Stimulated activated naive B cell treated with anti-CD40 and anti-IgM and Interleukin-4, amounts not matched to agents 10 μg/mL and 1 μg/mL and 100 μg/mL, for 72 hours (primary cell): ENCODE data around the gene DCTN2.

Experiments used
- ATAC-seq, 2 donors: fragments of 150-1000 bp; cut with Tn5 transposase; replicated peaks; 2 replicates each; pipeline ENCODE4 v1.10.0; 2021; ENCODE audit warnings: moderate library complexity in 1 of 2
- DNase-seq: peaks from one replicate; pipeline ENCODE4 v3.0.0; 2021
- H3K27ac Mint-ChIP-seq: one replicate; pipeline ENCODE4 v1.8.0; 2022; ENCODE audit warnings: mild to moderate bottlenecking, mixed read lengths
- H3K27me3 Mint-ChIP-seq, 2 donors: one replicate each; pipeline ENCODE4 v1.8.0; 2022; ENCODE audit warnings: mixed read lengths in 2 of 2
- H3K36me3 Mint-ChIP-seq, 2 donors: one replicate each; pipeline ENCODE4 v1.8.0; 2022; ENCODE audit warnings: mixed read lengths in 2 of 2, mild to moderate bottlenecking in 1 of 2
- H3K4me1 Mint-ChIP-seq, 2 donors: one replicate each; pipeline ENCODE4 v1.8.0; 2022; ENCODE audit warnings: mixed read lengths in 2 of 2, mild to moderate bottlenecking in 1 of 2
- H3K4me3 Mint-ChIP-seq, 2 donors: one replicate each; pipeline ENCODE4 v1.8.0; 2022; ENCODE audit warnings: mild to moderate bottlenecking in 2 of 2, mixed read lengths in 2 of 2, moderate library complexity in 1 of 2
- H3K9me3 Mint-ChIP-seq, 2 donors: one replicate each; pipeline ENCODE4 v1.8.0; 2022; ENCODE audit warnings: mixed read lengths in 2 of 2, mild to moderate bottlenecking in 1 of 2

DCTN2 gene

DNA sequence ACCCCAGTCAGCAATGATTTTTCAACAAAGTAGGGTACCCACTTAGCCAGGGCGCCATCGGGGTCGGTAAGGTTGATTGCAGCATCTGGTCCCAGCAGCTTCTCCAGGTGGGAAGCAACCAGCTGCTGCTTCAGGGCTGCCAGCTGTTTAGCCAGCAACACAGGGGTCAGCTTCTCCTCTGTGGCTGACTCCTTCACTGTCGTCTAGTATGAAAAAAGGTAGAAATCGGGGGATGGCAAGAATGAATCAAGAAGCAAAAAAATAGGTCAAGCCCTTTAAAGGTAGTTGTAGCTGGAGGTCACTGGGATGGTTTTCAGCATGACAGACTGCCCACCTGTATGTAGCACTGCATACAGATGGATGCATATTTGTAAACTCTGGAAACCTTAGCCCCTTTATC is 12.7 kb downstream of the DCTN2 start:
- Mint-ChIP-seq H3K27ac (no peak overlapping the region), H3K27me3 (no peaks in the 10 kb centered on the region)

DNA sequence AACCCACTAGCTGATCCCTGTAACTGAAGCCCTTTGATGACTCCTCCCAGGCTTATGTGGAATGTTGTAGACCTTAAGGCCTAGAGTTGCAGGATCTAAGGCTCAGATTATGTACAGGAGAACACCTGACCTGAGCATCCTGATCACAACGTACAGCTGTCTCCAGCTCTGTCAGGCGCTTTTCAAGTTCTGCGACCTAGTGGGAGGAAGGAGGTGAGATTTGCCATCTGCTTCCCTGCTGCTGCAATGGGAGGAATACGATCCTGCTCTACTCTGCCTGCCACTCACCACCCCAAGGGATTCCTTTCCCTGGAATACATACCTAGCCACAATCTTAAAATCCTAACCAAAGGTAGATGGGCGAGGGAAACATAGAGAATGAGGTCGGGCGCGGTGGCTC is 13.9 kb downstream of the DCTN2 start:
- Mint-ChIP-seq H3K4me1 (peaks cover 2 to 6% of the 10 kb centered on the region in 2 donors), H3K9me3 (no peaks in the 10 kb centered on the region), H3K4me3 (no peak overlapping the region), H3K36me3 (peaks cover 39 to 76% of the 10 kb centered on the region in 2 donors), H3K27me3 (no peaks in the 10 kb centered on the region), H3K27ac (peak overlapping the region; percentile 56)
- DNase-seq (no peak), ATAC-seq (no peak)

More for the DNA sequence above, 12.7 kb downstream of the DCTN2 start:
- H3K36me3 Mint-ChIP-seq: peaks cover 37 to 76% of the 10 kb centered on the region in 2 donors
- peaks cover 9 to 17% of the 10 kb centered on the region in 2 donors for H3K4me1 Mint-ChIP-seq
- ATAC-seq: no peak
- no peak for DNase-seq
- no peak overlapping the region for H3K4me3 Mint-ChIP-seq
- H3K9me3 Mint-ChIP-seq: no peaks in the 10 kb centered on the region

DNA sequence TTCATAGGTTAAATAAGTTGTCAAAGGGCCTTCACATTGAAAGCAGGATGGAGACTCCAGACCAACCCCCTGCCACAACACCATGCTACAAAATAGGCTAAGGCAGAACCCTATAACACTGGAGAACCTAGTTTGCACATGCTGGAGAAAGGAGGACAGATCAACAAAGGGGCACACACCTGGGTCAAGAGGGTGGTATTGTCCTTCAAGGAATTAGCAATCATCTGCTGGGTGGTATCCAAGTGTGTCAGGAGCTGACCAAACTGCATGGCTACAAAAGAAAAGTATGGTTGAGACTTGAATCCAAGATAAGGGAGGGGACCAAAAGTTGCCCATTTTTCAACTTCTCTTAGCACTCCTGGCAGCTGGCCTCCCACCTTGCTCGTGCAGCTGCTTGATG is 15.2 kb downstream of the DCTN2 start:
- H3K4me3 Mint-ChIP-seq: no peak overlapping the region
- ATAC-seq (no peak), DNase-seq (no peak)
- no peaks in the 10 kb centered on the region for H3K27me3 Mint-ChIP-seq
- H3K4me1 Mint-ChIP-seq: peaks cover 2 to 14% of the 10 kb centered on the region in 2 donors
- peaks cover 40 to 67% of the 10 kb centered on the region in 2 donors for H3K36me3 Mint-ChIP-seq
- H3K27ac Mint-ChIP-seq: peak overlapping the region; percentile 65
- H3K9me3 Mint-ChIP-seq: no peaks in the 10 kb centered on the region

- ATAC-seq: no peak
- peaks cover 47 to 64% of the 10 kb centered on the region in 2 donors for H3K36me3 Mint-ChIP-seq
- no peaks in the 10 kb centered on the region for H3K9me3 Mint-ChIP-seq
- H3K27ac Mint-ChIP-seq: no peak overlapping the region
- H3K4me3 Mint-ChIP-seq: no peak overlapping the region
- no peak for DNase-seq
- H3K4me1 Mint-ChIP-seq: peaks cover 5 to 27% of the 10 kb centered on the region in 2 donors
- no peaks in the 10 kb centered on the region for H3K27me3 Mint-ChIP-seq
These were observed 16.4 kb downstream of the DCTN2 start for GRCh38 chr12:57530396-57531142.

GRCh38 chr12:57529831-57530230 is 17.2 kb downstream of the DCTN2 start:
- peaks cover 10 to 34% of the 10 kb centered on the region in 2 donors for H3K4me1 Mint-ChIP-seq
- ATAC-seq (no peak), DNase-seq (no peak)
- no peaks in the 10 kb centered on the region for H3K27me3 Mint-ChIP-seq
- no peak overlapping the region for H3K4me3 Mint-ChIP-seq
- peaks cover 47 to 64% of the 10 kb centered on the region in 2 donors for H3K36me3 Mint-ChIP-seq
- peak overlapping the region; percentile 60 for H3K27ac Mint-ChIP-seq
- no peaks in the 10 kb centered on the region for H3K9me3 Mint-ChIP-seq

DNA sequence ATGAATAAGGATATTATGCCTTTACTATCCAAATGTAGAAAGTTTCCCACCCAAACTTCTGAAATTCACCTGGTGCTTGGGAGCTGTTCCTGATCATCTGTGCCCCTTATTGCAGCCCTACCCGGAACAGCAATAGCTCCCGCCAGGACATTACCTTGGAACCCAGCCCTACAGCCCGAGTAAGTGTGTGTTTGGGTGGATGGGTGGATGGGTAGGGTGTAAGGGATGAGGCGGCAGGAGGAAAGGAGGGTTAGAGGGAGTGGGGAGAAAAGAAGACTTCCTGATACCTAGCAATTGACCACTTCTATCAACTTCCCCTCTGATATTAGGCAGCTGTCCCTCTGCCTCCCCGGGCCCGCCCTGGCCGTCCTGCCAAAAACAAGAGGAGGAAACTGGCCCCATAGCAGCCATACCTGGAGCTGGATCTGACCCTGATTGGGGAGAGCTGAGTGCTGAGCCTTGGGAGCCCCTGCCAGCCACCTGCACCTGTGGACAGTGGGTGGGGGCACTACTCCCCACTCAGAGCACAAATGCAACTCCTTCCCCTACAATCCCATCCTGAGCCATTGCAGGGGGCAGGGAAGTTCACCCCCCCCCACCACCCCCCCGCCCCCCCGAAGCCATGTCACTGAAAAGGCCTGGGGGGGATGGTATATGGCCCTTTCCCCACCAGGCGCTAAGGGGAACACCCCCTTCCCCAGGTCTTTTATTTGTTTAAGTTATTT is 18.0 kb downstream of the DCTN2 start:
- peak overlapping the region; percentile 75 for H3K27ac Mint-ChIP-seq
- H3K27me3 Mint-ChIP-seq: no peaks in the 10 kb centered on the region
- no peak for ATAC-seq
- no peaks in the 10 kb centered on the region for H3K9me3 Mint-ChIP-seq
- peaks cover 49 to 67% of the 10 kb centered on the region in 2 donors for H3K36me3 Mint-ChIP-seq
- no peak overlapping the region for H3K4me3 Mint-ChIP-seq
- peaks cover 18 to 43% of the 10 kb centered on the region in 2 donors for H3K4me1 Mint-ChIP-seq
- DNase-seq: no peak

- peaks cover 45 to 63% of the 10 kb centered on the region in 2 donors for H3K36me3 Mint-ChIP-seq
- no peaks in the 10 kb centered on the region for H3K9me3 Mint-ChIP-seq
- H3K4me3 Mint-ChIP-seq: no peak overlapping the region
- H3K27ac Mint-ChIP-seq: peak overlapping the region; percentile 51
- DNase-seq (no peak), ATAC-seq (no peak)
- H3K27me3 Mint-ChIP-seq: no peaks in the 10 kb centered on the region
- H3K4me1 Mint-ChIP-seq: peaks cover 23 to 51% of the 10 kb centered on the region in 2 donors
These were observed 18.8 kb downstream of the DCTN2 start for GRCh38 chr12:57528176-57528575.

GRCh38 chr12:57527184-57527583 is 19.8 kb downstream of the DCTN2 start:
- Mint-ChIP-seq H3K27ac (peak overlapping the region; percentile 31), H3K36me3 (peaks cover 38 to 59% of the 10 kb centered on the region in 2 donors), H3K27me3 (no peaks in the 10 kb centered on the region), H3K4me3 (peak overlapping the region in 1 of 2 donors; percentile 22), H3K9me3 (no peaks in the 10 kb centered on the region), H3K4me1 (peaks cover 25 to 56% of the 10 kb centered on the region in 2 donors)
- no peak for ATAC-seq
- DNase-seq: no peak

DNA sequence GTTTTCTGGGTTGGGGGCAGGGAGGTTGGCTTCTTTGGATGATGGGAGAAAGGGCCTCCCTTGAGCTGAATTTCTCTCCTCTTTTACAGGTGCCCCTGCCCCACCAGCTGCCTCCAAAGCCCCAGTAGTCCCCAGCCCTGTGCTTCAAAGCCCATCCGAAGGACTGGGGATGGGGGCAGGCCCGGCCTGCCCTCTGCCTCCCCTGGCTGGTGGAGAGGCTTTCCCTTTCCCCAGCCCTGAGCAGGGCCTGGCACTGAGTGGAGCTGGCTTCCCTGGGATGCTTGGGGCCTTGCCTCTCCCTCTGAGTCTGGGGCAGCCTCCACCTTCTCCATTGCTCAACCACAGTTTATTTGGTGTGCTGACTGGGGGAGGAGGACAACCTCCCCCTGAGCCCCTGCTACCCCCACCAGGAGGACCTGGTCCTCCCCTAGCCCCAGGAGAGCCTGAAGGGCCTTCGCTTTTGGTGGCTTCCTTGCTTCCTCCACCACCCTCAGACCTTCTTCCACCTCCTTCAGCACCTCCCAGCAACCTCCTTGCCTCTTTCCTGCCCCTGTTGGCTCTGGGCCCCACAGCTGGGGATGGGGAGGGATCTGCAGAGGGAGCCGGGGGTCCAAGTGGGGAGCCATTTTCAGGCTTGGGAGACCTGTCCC is 20.4 kb downstream of the DCTN2 start:
- H3K27ac Mint-ChIP-seq: peak overlapping the region; percentile 88
- peaks cover 30 to 62% of the 10 kb centered on the region in 2 donors for H3K4me1 Mint-ChIP-seq

DNA sequence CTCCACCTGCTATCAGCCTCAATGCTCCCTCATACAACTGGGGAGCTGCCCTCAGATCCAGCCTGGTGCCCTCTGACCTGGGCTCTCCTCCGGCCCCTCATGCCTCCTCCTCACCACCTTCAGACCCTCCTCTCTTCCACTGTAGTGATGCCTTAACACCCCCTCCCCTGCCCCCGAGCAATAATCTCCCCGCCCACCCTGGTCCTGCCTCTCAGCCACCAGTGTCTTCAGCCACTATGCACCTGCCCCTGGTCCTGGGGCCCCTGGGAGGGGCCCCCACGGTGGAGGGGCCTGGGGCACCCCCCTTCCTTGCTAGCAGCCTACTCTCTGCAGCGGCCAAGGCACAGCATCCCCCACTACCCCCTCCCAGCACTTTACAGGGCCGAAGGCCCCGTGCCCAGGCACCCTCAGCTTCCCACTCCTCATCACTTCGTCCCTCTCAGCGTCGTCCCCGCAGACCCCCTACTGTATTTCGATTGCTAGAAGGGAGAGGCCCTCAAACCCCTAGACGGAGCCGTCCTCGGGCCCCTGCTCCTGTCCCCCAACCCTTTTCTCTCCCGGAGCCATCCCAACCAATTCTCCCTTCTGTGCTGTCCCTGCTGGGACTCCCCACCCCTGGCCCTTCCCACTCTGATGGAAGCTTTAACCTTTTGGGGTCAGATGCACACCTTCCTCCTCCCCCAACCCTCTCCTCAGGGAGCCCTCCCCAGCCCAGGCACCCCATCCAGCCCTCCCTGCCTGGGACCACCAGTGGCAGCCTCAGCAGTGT is 21.2 kb downstream of the DCTN2 start:
- H3K4me3 Mint-ChIP-seq: peak overlapping the region; percentile 25 to 35
- peak overlapping the region; percentile 85 for H3K27ac Mint-ChIP-seq
- no peaks in the 10 kb centered on the region for H3K9me3 Mint-ChIP-seq
- peaks cover 34 to 70% of the 10 kb centered on the region in 2 donors for H3K4me1 Mint-ChIP-seq
- ATAC-seq (no peak), DNase-seq (no peak)
- H3K27me3 Mint-ChIP-seq: no peaks in the 10 kb centered on the region
- H3K36me3 Mint-ChIP-seq: peaks cover 38 to 51% of the 10 kb centered on the region in 2 donors

More for the DNA sequence above, 20.4 kb downstream of the DCTN2 start:
- ATAC-seq: no peak
- Mint-ChIP-seq H3K27me3 (no peaks in the 10 kb centered on the region), H3K9me3 (no peaks in the 10 kb centered on the region), H3K36me3 (peaks cover 38 to 55% of the 10 kb centered on the region in 2 donors), H3K4me3 (peak overlapping the region in 1 of 2 donors; percentile 22)
- no peak for DNase-seq

DNA sequence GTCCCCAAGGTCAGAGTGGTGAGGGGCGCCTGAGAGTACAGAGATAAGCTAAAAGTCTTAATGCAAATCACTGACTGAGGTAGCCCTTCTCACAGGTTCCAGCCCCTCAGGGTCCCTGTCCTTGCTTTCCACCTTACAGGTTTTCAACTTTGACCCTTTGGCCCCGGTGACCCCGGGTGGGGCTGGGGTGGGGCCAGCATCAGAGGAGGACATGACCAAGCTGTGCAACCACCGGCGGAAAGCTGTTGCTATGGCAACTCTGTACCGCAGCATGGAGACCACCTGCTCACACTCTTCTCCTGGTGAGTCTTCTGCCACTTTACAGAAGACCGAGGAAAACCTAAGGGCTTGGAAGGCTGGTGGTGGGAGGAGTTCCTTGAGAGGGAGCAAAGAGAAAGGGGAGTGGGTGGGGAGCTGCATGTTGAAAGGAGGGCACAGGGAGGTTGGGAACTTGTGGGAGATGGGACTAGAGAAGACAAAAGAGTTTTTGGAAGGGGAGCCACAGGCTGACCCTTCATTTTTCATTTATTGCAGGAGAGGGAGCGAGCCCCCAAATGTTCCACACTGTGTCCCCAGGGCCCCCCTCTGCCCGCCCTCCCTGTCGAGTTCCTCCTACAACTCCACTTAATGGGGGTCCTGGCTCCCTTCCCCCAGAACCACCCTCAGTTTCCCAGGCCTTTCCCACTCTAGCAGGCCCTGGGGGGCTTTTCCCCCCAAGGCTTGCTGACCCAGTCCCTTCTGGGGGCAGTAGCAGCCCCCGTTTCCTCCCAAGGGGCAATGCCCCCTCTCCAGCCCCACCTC is 22.0 kb downstream of the DCTN2 start:
- Mint-ChIP-seq H3K9me3 (no peaks in the 10 kb centered on the region), H3K27me3 (no peaks in the 10 kb centered on the region), H3K27ac (peak overlapping the region; percentile 88), H3K4me3 (peak overlapping the region; percentile 97 to 99), H3K4me1 (peaks cover 34 to 70% of the 10 kb centered on the region in 2 donors), H3K36me3 (peaks cover 37 to 51% of the 10 kb centered on the region in 2 donors)
- ATAC-seq (no peak), DNase-seq (no peak)

- peaks cover 34 to 51% of the 10 kb centered on the region in 2 donors for H3K36me3 Mint-ChIP-seq
- peaks cover 38 to 70% of the 10 kb centered on the region in 2 donors for H3K4me1 Mint-ChIP-seq
- H3K27me3 Mint-ChIP-seq: no peaks in the 10 kb centered on the region
- no peaks in the 10 kb centered on the region for H3K9me3 Mint-ChIP-seq
- H3K4me3 Mint-ChIP-seq: peak overlapping the region; percentile 97 to 99
- H3K27ac Mint-ChIP-seq: peak overlapping the region; percentile 96
- peak; percentile 39 for DNase-seq
- ATAC-seq: no peak
These were observed 23.0 kb downstream of the DCTN2 start for GRCh38 chr12:57523706-57524614.
